Tibial nerve (tissue), 4 donors: ENCODE data around the gene ADM5.

ENCODE experiments used
- EP300 ChIP-seq, 2 donors: sonication (generic); formaldehyde crosslinking; IDR thresholded peaks; one replicate each; pipeline ENCODE4 v1.6.1; 2017; ENCODE audit warnings: antibody characterized with exemption in 2 of 2, mild to moderate bottlenecking in 1 of 2
- POLR2A ChIP-seq, 2 donors: fragments of 450-650 bp; IDR thresholded peaks; one replicate each; pipeline ENCODE4 v1.6.1; 2017; ENCODE audit warnings: antibody characterized with exemption in 2 of 2, mild to moderate bottlenecking in 2 of 2, moderate library complexity in 2 of 2
- TF ChIP-seq, protein P1 (sequence below), 5 experiments: fragments of 200-600 bp in 3 of 5; fragments of 450-650 bp in 2 of 5; sonication (generic) in 3 of 5; IDR thresholded peaks; one replicate each; pipeline ENCODE4 v1.5.1; 2016 to 2019; ENCODE audit warnings: antibody characterized with exemption in 5 of 5, mild to moderate bottlenecking in 3 of 5, moderate library complexity in 2 of 5

- no peak for TF ChIP-seq POLR2A (IDR thresholded peaks at IDR 0.05)
- TF ChIP-seq, protein P1, sequence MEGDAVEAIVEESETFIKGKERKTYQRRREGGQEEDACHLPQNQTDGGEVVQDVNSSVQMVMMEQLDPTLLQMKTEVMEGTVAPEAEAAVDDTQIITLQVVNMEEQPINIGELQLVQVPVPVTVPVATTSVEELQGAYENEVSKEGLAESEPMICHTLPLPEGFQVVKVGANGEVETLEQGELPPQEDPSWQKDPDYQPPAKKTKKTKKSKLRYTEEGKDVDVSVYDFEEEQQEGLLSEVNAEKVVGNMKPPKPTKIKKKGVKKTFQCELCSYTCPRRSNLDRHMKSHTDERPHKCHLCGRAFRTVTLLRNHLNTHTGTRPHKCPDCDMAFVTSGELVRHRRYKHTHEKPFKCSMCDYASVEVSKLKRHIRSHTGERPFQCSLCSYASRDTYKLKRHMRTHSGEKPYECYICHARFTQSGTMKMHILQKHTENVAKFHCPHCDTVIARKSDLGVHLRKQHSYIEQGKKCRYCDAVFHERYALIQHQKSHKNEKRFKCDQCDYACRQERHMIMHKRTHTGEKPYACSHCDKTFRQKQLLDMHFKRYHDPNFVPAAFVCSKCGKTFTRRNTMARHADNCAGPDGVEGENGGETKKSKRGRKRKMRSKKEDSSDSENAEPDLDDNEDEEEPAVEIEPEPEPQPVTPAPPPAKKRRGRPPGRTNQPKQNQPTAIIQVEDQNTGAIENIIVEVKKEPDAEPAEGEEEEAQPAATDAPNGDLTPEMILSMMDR (IDR thresholded peaks at IDR 0.05) = no peak
- TF ChIP-seq EP300 (IDR thresholded peaks at IDR 0.05) = no peak
These were observed 45.9 kb upstream of the ADM5 start for GRCh38 chr19:49643466-49643865.
